Brain microvascular endothelial cell (primary cell): ENCODE measurements around the gene RALGAPA1.

Experiments used
- DNase-seq: peaks from one replicate; pipeline ENCODE4 v3.0.0-alpha.2; 2020
- H3K27ac ChIP-seq: fragments of 250-450 bp; sonication (Bioruptor Pico); 2 replicates; pipeline ENCODE4 v1.5.1; 2020; ENCODE audit warnings: mild to moderate bottlenecking, moderate library complexity
- H3K27me3 ChIP-seq: fragments of 250-450 bp; sonication (Bioruptor Pico); replicated peaks from 2 replicates; pipeline ENCODE4 v1.5.1; 2020; ENCODE audit warnings: mild to moderate bottlenecking
- H3K36me3 ChIP-seq: fragments of 250-450 bp; sonication (Bioruptor Pico); replicated peaks from 2 replicates; pipeline ENCODE4 v1.5.1; 2020; ENCODE audit warnings: mild to moderate bottlenecking
- H3K4me3 ChIP-seq: 2 replicates; pipeline ENCODE4 v1.5.1; 2011; ENCODE audit warnings: low read depth, mild to moderate bottlenecking, control low read depth, low read length, moderate library complexity
- CTCF ChIP-seq: IDR thresholded peaks from 2 replicates; pipeline ENCODE4 v1.5.1; 2011; ENCODE audit warnings: low read depth, mild to moderate bottlenecking, moderate library complexity, low read length, control low read depth, inconsistent platforms; ENCODE audit errors: missing control alignments
- in situ Hi-C: cut with HindIII; loops from 2 replicates; pipeline ENCODE4 v1.10.0; 2017; ENCODE audit warnings: low sequenced_read_pairs, low pct_ligation_motif_present

RALGAPA1 gene

GRCh38 chr14:35810963-35811362 is 1.9 kb upstream of the RALGAPA1 start:
- no peak for DNase-seq
- no peaks in the 10 kb centered on the region for H3K27me3 ChIP-seq
- no peaks in the 10 kb centered on the region for H3K36me3 ChIP-seq
- in situ Hi-C loops = no loop called here
- no peak overlapping the region for H3K27ac ChIP-seq
- TF ChIP-seq CTCF = no peak
- H3K4me3 ChIP-seq = no peak overlapping the region

GRCh38 chr14:35809597-35809996 is 502 bp upstream of the RALGAPA1 start:
- DNase-seq = no peak
- Histone ChIP-seq H3K4me3 (no peak overlapping the region), H3K27me3 (no peaks in the 10 kb centered on the region), H3K36me3 (no peaks in the 10 kb centered on the region), H3K27ac (no peak overlapping the region)
- in situ Hi-C loops = no loop called here
- TF ChIP-seq CTCF = no peak

- H3K27me3 ChIP-seq = no peaks in the 10 kb centered on the region
- no peak for TF ChIP-seq CTCF
- H3K36me3 ChIP-seq = no peaks in the 10 kb centered on the region
- peak overlapping the region; percentile 24 for H3K27ac ChIP-seq
- DNase-seq = no peak
- in situ Hi-C loops = no loop called here
- H3K4me3 ChIP-seq = peak overlapping the region; percentile 74
Measured at GRCh38 chr14:35808076-35808637, 938 bp downstream of the RALGAPA1 start.

- Histone ChIP-seq H3K27me3 (no peaks in the 10 kb centered on the region), H3K36me3 (no peaks in the 10 kb centered on the region), H3K27ac (no peak overlapping the region), H3K4me3 (no peak overlapping the region)
- no peak for DNase-seq
- in situ Hi-C loops = no loop called here
- no peak for TF ChIP-seq CTCF
Measured at GRCh38 chr14:35807131-35807961, 1.7 kb downstream of the RALGAPA1 start.

- DNase-seq = no peak
Measured at GRCh38 chr14:35806006-35806907, 2.8 kb downstream of the RALGAPA1 start.

More at GRCh38 chr14:35806006-35806907, 2.8 kb downstream of the RALGAPA1 start:
- TF ChIP-seq CTCF = no peak
- in situ Hi-C loops = no loop called here
- Histone ChIP-seq H3K27me3 (no peaks in the 10 kb centered on the region), H3K4me3 (no peak overlapping the region), H3K36me3 (no peaks in the 10 kb centered on the region), H3K27ac (no peak overlapping the region)
